HepG2 (cell line): Measurements from ENCODE around the gene OR2AT4. TPM values are rescaled to one million over a fixed set of nuclear protein-coding genes. Genes with fewer than 3 reads are reported as not detected.
A peak's percentile ranks its signal among the peaks of the same experiment; 100 is the strongest.

Source experiments
- CREBL2 ChIP-seq: sonication (generic); formaldehyde crosslinking; IDR thresholded peaks from 2 replicates; pipeline ENCODE4 v1.8.1; 2023; ENCODE audit warnings: missing genetic modification reagents, mild to moderate bottlenecking, borderline replicate concordance
- GATAD2A ChIP-seq: IDR thresholded peaks from 2 replicates; pipeline ENCODE4 v1.6.1; 2016
- IKZF4 ChIP-seq: sonication (generic); formaldehyde crosslinking; IDR thresholded peaks from 2 replicates; pipeline ENCODE4 v1.5.1; 2020; ENCODE audit warnings: borderline replicate concordance, mild to moderate bottlenecking, low read depth, missing genetic modification reagents; ENCODE audit errors: not compliant biosample characterization
- KDM2A ChIP-seq: sonication (generic); formaldehyde crosslinking; IDR thresholded peaks from 2 replicates; pipeline ENCODE4 v1.4.0; 2020; ENCODE audit warnings: low read depth, missing genetic modification reagents, borderline replicate concordance
- KDM3A ChIP-seq: IDR thresholded peaks from 2 replicates; pipeline ENCODE4 v1.6.1; 2018; ENCODE audit warnings: low read depth, missing compliant biosample characterization
- KMT2A ChIP-seq: sonication (generic); formaldehyde crosslinking; IDR thresholded peaks from 2 replicates; pipeline ENCODE4 v1.4.0; 2020; ENCODE audit warnings: missing genetic modification reagents
- NFE2L1 ChIP-seq: sonication (generic); formaldehyde crosslinking; IDR thresholded peaks from 2 replicates; pipeline ENCODE4 v1.4.0; 2020; ENCODE audit warnings: missing genetic modification reagents, mild to moderate bottlenecking, borderline replicate concordance
- NFKB2 ChIP-seq: sonication (generic); formaldehyde crosslinking; IDR thresholded peaks from 2 replicates; pipeline ENCODE4 v1.4.0; 2020; ENCODE audit warnings: missing genetic modification reagents, borderline replicate concordance
- NR0B2 ChIP-seq: sonication (generic); formaldehyde crosslinking; IDR thresholded peaks from 2 replicates; pipeline ENCODE4 v1.4.0; 2020; ENCODE audit warnings: mild to moderate bottlenecking, missing genetic modification reagents
- REL ChIP-seq: sonication (generic); formaldehyde crosslinking; conservative IDR thresholded peaks from 2 replicates; pipeline ENCODE4 v1.8.0; 2022; ENCODE audit warnings: mild to moderate bottlenecking, missing genetic modification reagents, moderate library complexity
- TFE3 ChIP-seq: IDR thresholded peaks from 2 replicates; pipeline ENCODE4 v1.6.1; 2016
- YEATS4 ChIP-seq: sonication (generic); formaldehyde crosslinking; IDR thresholded peaks from 2 replicates; pipeline ENCODE4 v1.4.0; 2020; ENCODE audit warnings: missing genetic modification reagents, borderline replicate concordance
- ZMYM3 ChIP-seq: sonication (generic); formaldehyde crosslinking; IDR thresholded peaks from 2 replicates; pipeline ENCODE4 v1.5.1; 2020; ENCODE audit warnings: mild to moderate bottlenecking, missing genetic modification reagents
- ZNF143 ChIP-seq: sonication (generic); formaldehyde crosslinking; IDR thresholded peaks from 2 replicates; pipeline ENCODE4 v1.4.0; 2020; ENCODE audit warnings: missing genetic modification reagents
- ZNF260 ChIP-seq: sonication (generic); formaldehyde crosslinking; IDR thresholded peaks from 2 replicates; pipeline ENCODE4 v1.4.0; 2020; ENCODE audit warnings: missing genetic modification reagents, low read depth, mild to moderate bottlenecking, borderline replicate concordance
- ZNF569 ChIP-seq: sonication (generic); formaldehyde crosslinking; IDR thresholded peaks from 2 replicates; pipeline ENCODE4 v1.5.0; 2020; ENCODE audit warnings: mild to moderate bottlenecking, missing genetic modification reagents, moderate library complexity, borderline replicate concordance
- ZNF790 ChIP-seq: sonication (generic); formaldehyde crosslinking; IDR thresholded peaks from 2 replicates; pipeline ENCODE4 v1.8.0; 2022; ENCODE audit warnings: missing genetic modification reagents, mild to moderate bottlenecking, borderline replicate concordance
- ZNF816 ChIP-seq: sonication (generic); formaldehyde crosslinking; IDR thresholded peaks from 2 replicates; pipeline ENCODE4 v1.8.0; 2022; ENCODE audit warnings: missing genetic modification reagents, mild to moderate bottlenecking, borderline replicate concordance
- ZSCAN25 ChIP-seq: sonication (generic); formaldehyde crosslinking; IDR thresholded peaks from 2 replicates; pipeline ENCODE4 v1.8.0; 2022; ENCODE audit warnings: mild to moderate bottlenecking, missing genetic modification reagents
- polyA plus RNA-seq, 8 experiments: library from polyadenylated mRNA; depleted of rRNA in 3 of 8; stranded (reverse) in 7 of 8; unstranded in 1 of 8; fragments of >200 nt; fragmentation: Illumina TruSeq in 4 of 8; extraction: Trizol in 4 of 8; gene quantifications; 2 replicates each; pipeline versions ENCODE4 v1.2.1 to v1.2.3, GENCODE V29; 2011 to 2016; ENCODE audit warnings: low read depth in 4 of 8, missing spikeins in 1 of 8, mixed read lengths in 1 of 8; ENCODE audit not compliant: insufficient read depth in 1 of 8
- total RNA-seq, 5 experiments: library from RNA; depleted of rRNA; stranded (reverse); fragments of >200 nt; fragmentation: Illumina TruSeq; extraction: Trizol; gene quantifications; 2 replicates each; pipeline ENCODE4 v1.2.3, GENCODE V29; 2016; ENCODE audit warnings: low read depth in 1 of 5
- TF ChIP-seq, protein P1 (sequence below): sonication (generic); formaldehyde crosslinking; IDR thresholded peaks from 2 replicates; pipeline ENCODE4 v1.9.0; 2021; ENCODE audit warnings: missing genetic modification reagents, borderline replicate concordance
- TF ChIP-seq, protein P2 (sequence below): sonication (generic); formaldehyde crosslinking; IDR thresholded peaks from 2 replicates; pipeline ENCODE4 v1.4.0; 2020; ENCODE audit warnings: missing genetic modification reagents
- TF ChIP-seq, protein P3 (sequence below): sonication (generic); formaldehyde crosslinking; IDR thresholded peaks from 2 replicates; pipeline ENCODE4 v1.4.0; 2020; ENCODE audit warnings: missing genetic modification reagents

Gene OR2AT4
- total and polyA plus RNA-seq, 2 of the 13 experiments (the other 11 are each of a cell fraction or from before 2014, with no cell fraction given) = not detected

DNA sequence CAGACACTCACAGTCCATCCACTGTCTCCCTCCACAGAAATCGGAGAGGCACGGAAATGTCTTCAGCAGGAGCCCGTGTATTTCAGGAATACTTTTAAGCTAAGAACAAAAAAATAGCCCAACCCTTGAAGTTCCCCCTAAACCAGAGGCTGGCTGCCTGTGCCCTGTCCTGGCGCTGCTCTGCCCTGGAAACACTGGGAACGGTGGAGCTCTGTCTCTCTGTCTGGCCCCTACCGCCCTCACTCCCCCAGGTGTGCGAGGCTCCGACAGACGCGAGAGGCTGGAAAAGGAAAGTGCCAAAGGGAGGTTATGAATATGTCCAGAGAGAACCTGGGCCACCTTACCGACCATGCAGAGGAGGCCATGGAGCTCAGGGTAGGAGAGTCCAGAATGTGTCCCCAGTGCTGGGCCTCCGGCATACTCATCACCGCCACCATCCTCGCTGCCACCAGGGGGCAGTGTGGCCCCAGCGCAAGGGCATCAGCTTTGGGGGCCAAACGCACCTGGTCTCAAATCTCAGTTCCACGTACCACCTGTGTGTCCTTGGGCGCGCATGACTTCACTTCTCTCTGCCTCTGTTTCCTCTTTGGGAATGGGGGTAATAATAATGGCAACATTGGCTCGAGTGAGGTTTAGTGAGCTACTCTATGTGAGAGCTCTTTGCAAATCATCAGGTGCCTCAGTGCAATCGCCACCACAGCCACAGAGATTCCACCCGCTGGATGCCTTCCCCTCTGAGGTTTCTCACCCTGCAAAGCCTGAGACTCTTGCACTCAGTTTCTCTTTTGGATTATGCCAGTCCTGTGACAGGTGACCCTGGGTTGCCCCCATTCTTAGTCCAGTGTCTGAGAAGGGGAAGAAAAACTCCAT, 43.8 kb upstream of the OR2AT4 start (continued):
- TF ChIP-seq, protein P1, sequence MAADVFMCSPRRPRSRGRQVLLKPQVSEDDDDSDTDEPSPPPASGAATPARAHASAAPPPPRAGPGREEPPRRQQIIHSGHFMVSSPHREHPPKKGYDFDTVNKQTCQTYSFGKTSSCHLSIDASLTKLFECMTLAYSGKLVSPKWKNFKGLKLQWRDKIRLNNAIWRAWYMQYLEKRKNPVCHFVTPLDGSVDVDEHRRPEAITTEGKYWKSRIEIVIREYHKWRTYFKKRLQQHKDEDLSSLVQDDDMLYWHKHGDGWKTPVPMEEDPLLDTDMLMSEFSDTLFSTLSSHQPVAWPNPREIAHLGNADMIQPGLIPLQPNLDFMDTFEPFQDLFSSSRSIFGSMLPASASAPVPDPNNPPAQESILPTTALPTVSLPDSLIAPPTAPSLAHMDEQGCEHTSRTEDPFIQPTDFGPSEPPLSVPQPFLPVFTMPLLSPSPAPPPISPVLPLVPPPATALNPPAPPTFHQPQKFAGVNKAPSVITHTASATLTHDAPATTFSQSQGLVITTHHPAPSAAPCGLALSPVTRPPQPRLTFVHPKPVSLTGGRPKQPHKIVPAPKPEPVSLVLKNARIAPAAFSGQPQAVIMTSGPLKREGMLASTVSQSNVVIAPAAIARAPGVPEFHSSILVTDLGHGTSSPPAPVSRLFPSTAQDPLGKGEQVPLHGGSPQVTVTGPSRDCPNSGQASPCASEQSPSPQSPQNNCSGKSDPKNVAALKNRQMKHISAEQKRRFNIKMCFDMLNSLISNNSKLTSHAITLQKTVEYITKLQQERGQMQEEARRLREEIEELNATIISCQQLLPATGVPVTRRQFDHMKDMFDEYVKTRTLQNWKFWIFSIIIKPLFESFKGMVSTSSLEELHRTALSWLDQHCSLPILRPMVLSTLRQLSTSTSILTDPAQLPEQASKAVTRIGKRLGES (CRISPR knock-in tag) = no peak
- TF ChIP-seq KDM2A (CRISPR knock-in tag) = peak; percentile 68; the same call in 1 of the 2 replicates
- TF ChIP-seq NR0B2 (CRISPR knock-in tag) = no peak
- 0 out of 2 replicates have a peak, but pooled peaks have one; percentile 38 for TF ChIP-seq KMT2A
- no peak for TF ChIP-seq NFE2L1
- no peak for TF ChIP-seq CREBL2 (CRISPR knock-in tag)
- TF ChIP-seq NFKB2 (CRISPR knock-in tag) = no peak
- TF ChIP-seq ZNF260 (CRISPR knock-in tag) = no peak
- TF ChIP-seq TFE3 (CRISPR knock-in tag) = no peak
- TF ChIP-seq ZMYM3 (CRISPR knock-in tag) = no peak; the same call in 1 of the 2 replicates
- no peak; the same call in 1 of the 2 replicates for TF ChIP-seq GATAD2A (CRISPR knock-in tag)
- TF ChIP-seq KDM3A = no peak
- no peak for TF ChIP-seq ZSCAN25
- no peak for TF ChIP-seq ZNF143
- TF ChIP-seq ZNF816 (CRISPR knock-in tag) = no peak
- TF ChIP-seq IKZF4 (CRISPR knock-in tag) = no peak
- TF ChIP-seq, protein P2, sequence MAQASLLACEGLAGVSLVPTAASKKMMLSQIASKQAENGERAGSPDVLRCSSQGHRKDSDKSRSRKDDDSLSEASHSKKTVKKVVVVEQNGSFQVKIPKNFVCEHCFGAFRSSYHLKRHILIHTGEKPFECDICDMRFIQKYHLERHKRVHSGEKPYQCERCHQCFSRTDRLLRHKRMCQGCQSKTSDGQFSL = no peak
- no peak for TF ChIP-seq YEATS4 (CRISPR knock-in tag)
- TF ChIP-seq REL = no peak
- TF ChIP-seq ZNF790 (CRISPR knock-in tag) = no peak
- TF ChIP-seq, protein P3, sequence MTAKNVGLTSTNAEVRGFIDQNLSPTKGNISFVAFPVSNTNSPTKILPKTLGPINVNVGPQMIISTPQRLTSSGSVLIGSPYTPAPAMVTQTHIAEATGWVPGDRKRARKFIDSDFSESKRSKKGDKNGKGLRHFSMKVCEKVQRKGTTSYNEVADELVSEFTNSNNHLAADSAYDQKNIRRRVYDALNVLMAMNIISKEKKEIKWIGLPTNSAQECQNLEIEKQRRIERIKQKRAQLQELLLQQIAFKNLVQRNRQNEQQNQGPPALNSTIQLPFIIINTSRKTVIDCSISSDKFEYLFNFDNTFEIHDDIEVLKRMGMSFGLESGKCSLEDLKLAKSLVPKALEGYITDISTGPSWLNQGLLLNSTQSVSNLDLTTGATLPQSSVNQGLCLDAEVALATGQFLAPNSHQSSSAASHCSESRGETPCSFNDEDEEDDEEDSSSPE (CRISPR knock-in tag) = no peak
- TF ChIP-seq ZNF569 (CRISPR knock-in tag) = no peak
